HUES64 (cell line): ENCODE measurements around the gene TESK1.

ENCODE experiments used
- H3K27ac ChIP-seq: 2 replicates; pipeline ENCODE4 v1.7.0; 2013; ENCODE audit warnings: low read depth, low read length, inconsistent platforms
- H3K27me3 ChIP-seq: 2 replicates; pipeline ENCODE4 v1.6.1; 2013; ENCODE audit warnings: mild to moderate bottlenecking, low read length; ENCODE audit not compliant: insufficient read depth
- H3K36me3 ChIP-seq: 2 replicates; pipeline ENCODE4 v1.6.1; 2013; ENCODE audit warnings: mild to moderate bottlenecking, low read length; ENCODE audit not compliant: insufficient read depth
- H3K4me1 ChIP-seq: 2 replicates; pipeline ENCODE4 v1.6.1; 2013; ENCODE audit warnings: mild to moderate bottlenecking, low read length, moderate library complexity; ENCODE audit not compliant: insufficient read depth
- H3K4me3 ChIP-seq: 2 replicates; pipeline ENCODE4 v1.5.1; 2013; ENCODE audit warnings: mild to moderate bottlenecking, low read length, moderate library complexity
- H3K9ac ChIP-seq: 2 replicates; pipeline ENCODE4 v1.6.1; 2013; ENCODE audit warnings: mild to moderate bottlenecking, low read depth, low read length
- H3K9me3 ChIP-seq: 2 replicates; pipeline ENCODE4 v1.6.1; 2013; ENCODE audit warnings: low read depth, low read length; ENCODE audit not compliant: insufficient read depth
- WGBS: fragments of 150-250, 120-280 bp; methylation state at CpG from one replicate; pipeline ENCODE4 v1.1.7; 2013; ENCODE audit warnings: missing lambda C conversion rate; 5-methylcytosine and 5-hydroxymethylcytosine counted together

The TESK1 gene

GRCh38 chr9:35649431-35650340 lies 44.6 kb downstream of the TESK1 start:
- H3K9me3 ChIP-seq: no peaks in the 10 kb centered on the region
- 0 out of 2 replicates have a peak, but pooled peaks cover 3% of the 10 kb centered on the region for H3K27me3 ChIP-seq
- 89% methylated on average over 25 of the region's 26 CpGs for WGBS
- no peak overlapping the region for H3K27ac ChIP-seq
- no peaks in the 10 kb centered on the region for H3K36me3 ChIP-seq
- H3K4me3 ChIP-seq: no peak overlapping the region
- peaks cover 16% of the 10 kb centered on the region for H3K4me1 ChIP-seq
- H3K9ac ChIP-seq: no peak overlapping the region

GRCh38 chr9:35650341-35651158 lies 45.5 kb downstream of the TESK1 start, which contains the start of gene SIT1:
Gene SIT1, minus strand, starts transcription at chr9:35650931. Its CDS starts 78 bp downstream, at chr9:35650853.
- Histone ChIP-seq H3K4me1 (peaks cover 15% of the 10 kb centered on the region), H3K27ac (no peak within 1 kb of the TSS)

DNA sequence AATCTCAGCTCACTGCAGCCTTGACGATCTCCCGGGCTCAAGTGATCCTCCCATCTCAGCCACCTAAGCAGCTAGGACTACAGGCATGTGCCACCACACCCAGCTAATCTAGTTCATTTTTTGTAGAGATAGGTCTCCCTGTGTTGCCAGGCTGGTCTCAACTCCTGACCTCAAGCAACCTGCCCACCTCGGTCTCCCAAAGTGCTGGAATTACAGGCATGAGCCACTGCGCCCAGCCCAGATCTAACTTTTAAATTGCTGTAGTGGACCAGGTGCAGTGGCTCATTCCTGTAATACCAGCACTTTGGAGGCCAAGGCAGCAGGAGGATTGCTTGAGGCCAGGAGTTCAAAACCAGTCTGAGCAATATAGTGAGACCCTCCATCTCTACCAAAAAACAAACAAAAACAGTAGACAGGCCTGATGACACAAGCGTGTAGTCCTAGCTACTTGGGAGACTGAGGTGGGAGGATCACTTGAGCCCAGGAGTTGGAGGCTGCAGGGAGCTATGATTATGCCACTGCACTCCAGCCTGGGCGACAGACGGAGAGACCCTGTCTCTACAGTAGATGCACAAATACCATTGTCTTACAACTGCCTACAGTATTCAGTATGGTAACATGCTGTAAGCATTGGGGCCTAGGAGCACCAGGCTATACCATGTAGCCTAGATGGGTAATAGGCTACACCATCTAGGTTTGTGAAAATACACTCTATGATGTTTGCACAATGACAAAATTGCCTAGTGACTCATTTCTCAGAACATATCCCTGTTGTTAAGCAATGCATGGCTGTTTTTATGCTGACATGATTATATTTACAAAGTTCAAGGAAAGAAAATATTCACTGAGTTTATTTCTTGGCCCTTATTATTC lies 47.1 kb downstream of the TESK1 start:
- Histone ChIP-seq H3K27ac (no peak overlapping the region), H3K36me3 (no peaks in the 10 kb centered on the region), H3K27me3 (0 out of 2 replicates have a peak, but pooled peaks cover 7% of the 10 kb centered on the region), H3K4me1 (peaks cover 13% of the 10 kb centered on the region), H3K9ac (no peak overlapping the region), H3K4me3 (no peak overlapping the region), H3K9me3 (no peaks in the 10 kb centered on the region)
- WGBS: 90% methylated on average over 7 of the region's 7 CpGs

More at GRCh38 chr9:35650341-35651158, 45.5 kb downstream of the TESK1 start, which contains the start of gene SIT1:
- no peak within 1 kb of the TSS for H3K9ac ChIP-seq
- 66% methylated on average over 22 of the region's 22 CpGs for WGBS
- H3K36me3 ChIP-seq: no peaks in the 10 kb centered on the region
- H3K9me3 ChIP-seq: no peaks in the 10 kb centered on the region
- peak within 1 kb of the TSS; percentile 27; the same call in 1 of the 2 replicates for H3K4me3 ChIP-seq
- H3K27me3 ChIP-seq: 0 out of 2 replicates have a peak, but pooled peaks cover 3% of the 10 kb centered on the region

GRCh38 chr9:35652829-35653209 lies 47.8 kb downstream of the TESK1 start:
- 95% methylated on average over 8 of the region's 8 CpGs for WGBS
- no peak overlapping the region for H3K27ac ChIP-seq
- no peaks in the 10 kb centered on the region for H3K9me3 ChIP-seq
- H3K9ac ChIP-seq: no peak overlapping the region
- H3K36me3 ChIP-seq: no peaks in the 10 kb centered on the region
- H3K27me3 ChIP-seq: 0 out of 2 replicates have a peak, but pooled peaks cover 5% of the 10 kb centered on the region
- no peak overlapping the region for H3K4me3 ChIP-seq
- peaks cover 13% of the 10 kb centered on the region for H3K4me1 ChIP-seq

DNA sequence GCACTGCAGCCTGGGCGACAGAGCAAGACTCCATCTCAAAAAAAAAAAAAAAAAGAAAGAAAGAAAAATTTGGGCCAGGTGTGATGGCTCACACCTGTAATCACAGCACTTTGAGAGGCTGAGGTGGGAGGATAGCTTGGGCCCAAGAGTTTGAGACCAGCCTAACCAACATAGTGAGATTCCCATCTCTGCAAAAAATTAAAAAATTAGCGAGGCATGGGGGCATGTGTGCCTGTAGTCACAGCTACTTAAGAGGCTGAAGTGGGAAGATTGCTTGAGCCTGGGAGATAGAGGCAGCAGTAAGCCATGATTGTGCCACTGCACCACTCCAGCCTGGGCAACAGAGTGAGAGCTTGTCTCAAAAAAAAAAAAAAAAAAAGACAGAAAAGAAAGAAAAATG lies 48.5 kb downstream of the TESK1 start:
- Histone ChIP-seq H3K36me3 (no peaks in the 10 kb centered on the region), H3K4me1 (peaks cover 13% of the 10 kb centered on the region), H3K27me3 (0 out of 2 replicates have a peak, but pooled peaks cover 5% of the 10 kb centered on the region), H3K9ac (no peak overlapping the region), H3K4me3 (no peak overlapping the region), H3K9me3 (no peaks in the 10 kb centered on the region), H3K27ac (no peak overlapping the region)
- 100% methylated on average over 1 of the region's 2 CpGs for WGBS

DNA sequence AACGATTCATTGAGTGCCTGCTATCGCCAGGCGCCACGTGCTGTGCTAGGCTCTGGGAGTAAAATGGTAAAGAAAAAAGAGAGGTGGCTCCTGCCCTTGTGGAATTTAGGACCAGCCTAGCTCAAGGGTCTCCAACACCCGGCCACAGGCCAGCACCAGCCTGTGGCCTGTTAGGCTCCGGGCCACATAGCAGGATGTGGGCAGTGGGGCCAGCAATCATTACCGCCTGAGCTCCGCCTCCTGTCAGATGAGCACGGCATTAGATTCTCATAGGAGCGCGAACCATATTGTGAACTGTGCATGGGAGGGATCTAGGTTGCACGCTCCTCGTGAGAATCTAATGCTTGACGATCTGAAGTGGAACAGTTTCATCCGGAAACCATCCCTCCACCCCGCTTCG lies 51.3 kb downstream of the TESK1 start:
- 0 out of 2 replicates have a peak, but pooled peaks cover 5% of the 10 kb centered on the region for H3K27me3 ChIP-seq
- H3K4me3 ChIP-seq: no peak overlapping the region; the same call in 1 of the 2 replicates
- H3K27ac ChIP-seq: no peak overlapping the region
- no peak overlapping the region for H3K9ac ChIP-seq
- peaks cover 13% of the 10 kb centered on the region for H3K36me3 ChIP-seq
- H3K4me1 ChIP-seq: peaks cover 8% of the 10 kb centered on the region
- H3K9me3 ChIP-seq: no peaks in the 10 kb centered on the region
- 90% methylated on average over 17 of the region's 17 CpGs for WGBS

DNA sequence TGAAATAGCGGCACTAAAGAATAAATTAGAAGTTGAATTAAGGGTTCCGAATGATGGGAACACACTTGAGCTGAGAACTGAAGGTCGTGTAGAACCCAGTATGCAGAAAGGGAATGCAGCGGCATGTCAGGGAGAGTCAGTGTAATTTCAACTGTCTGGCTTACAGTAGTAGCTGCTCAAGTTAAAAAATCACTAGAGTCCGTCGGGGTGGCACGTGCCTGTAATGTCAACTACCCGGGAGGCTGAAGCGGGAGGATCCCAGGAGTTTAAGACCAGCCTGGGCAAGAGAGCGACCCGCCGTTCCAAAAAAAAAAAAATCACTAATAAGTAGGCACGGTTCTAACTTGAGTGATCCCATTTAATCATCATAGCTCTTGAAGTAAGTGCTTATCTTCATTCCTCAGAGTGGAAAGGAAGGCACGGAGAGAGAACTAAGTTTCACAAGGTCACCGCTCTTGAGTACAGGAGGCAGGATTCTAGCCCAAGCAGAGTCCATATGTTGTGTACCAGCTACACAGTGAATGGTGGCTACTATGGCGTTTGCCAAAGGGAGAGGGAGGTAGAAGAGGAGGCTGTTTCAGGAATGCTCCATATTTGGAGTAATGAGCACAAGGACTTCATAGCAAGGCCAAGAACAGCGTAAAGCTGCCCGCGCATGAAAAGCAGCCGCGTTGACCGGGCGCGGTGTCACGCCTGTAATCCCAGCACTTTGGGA lies 51.9 kb downstream of the TESK1 start:
- Histone ChIP-seq H3K36me3 (peaks cover 20% of the 10 kb centered on the region), H3K27me3 (0 out of 2 replicates have a peak, but pooled peaks cover 5% of the 10 kb centered on the region), H3K4me3 (peak overlapping the region; percentile 62), H3K9me3 (no peaks in the 10 kb centered on the region), H3K9ac (peak overlapping the region; percentile 67), H3K27ac (peak overlapping the region; percentile 68), H3K4me1 (peaks cover 8% of the 10 kb centered on the region; the same call in 1 of the 2 replicates)
- WGBS: 45% methylated on average over 25 of the region's 25 CpGs

DNA sequence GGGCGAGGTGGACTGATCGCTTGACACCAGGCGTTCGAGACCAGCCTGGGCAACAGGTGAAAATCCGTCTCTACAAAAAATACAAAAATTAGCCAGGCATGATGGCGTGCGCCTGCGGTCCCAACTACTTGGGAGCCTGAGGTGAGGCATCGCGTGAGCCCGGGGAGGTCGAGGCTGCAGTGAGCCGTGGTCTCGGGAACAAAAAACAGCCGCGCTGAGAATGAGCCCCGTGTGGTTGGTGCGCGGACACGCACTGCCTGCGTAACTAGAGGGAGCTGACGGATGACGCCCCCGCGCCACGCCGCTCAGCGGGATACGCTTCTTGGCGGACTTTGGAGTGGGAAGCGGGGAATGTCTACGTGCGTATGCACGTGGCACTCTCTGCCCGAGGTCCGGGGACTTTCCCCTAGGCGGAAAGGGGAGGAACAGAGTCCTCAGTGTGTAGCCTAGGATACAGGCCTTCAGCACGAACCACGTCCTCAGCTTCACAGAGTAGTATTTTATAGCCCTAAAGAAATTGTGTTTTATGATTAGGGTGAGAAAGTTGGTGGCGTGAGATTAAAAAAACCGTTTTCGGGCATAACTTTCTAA lies 52.6 kb downstream of the TESK1 start, which contains the start of gene RMRP:
Gene RMRP (minus strand): TSS at position 474 of the 591 bp plus-strand sequence.
- Histone ChIP-seq H3K27ac (peak within 1 kb of the TSS; percentile 98), H3K4me1 (peaks cover 8% of the 10 kb centered on the region; the same call in 1 of the 2 replicates), H3K9ac (peak within 1 kb of the TSS; percentile 98), H3K9me3 (no peaks in the 10 kb centered on the region), H3K36me3 (peaks cover 26% of the 10 kb centered on the region), H3K27me3 (0 out of 2 replicates have a peak, but pooled peaks cover 5% of the 10 kb centered on the region), H3K4me3 (peak within 1 kb of the TSS; percentile 94)
- under 1% methylated on average over 42 of the region's 42 CpGs for WGBS

- H3K9ac ChIP-seq: peak within 1 kb of the TSS; percentile 98
- H3K27me3 ChIP-seq: 0 out of 2 replicates have a peak, but pooled peaks cover 5% of the 10 kb centered on the region
- WGBS: under 1% methylated on average over 66 of the region's 67 CpGs
- peak within 1 kb of the TSS; percentile 94 for H3K4me3 ChIP-seq
- no peaks in the 10 kb centered on the region for H3K9me3 ChIP-seq
- H3K4me1 ChIP-seq: peaks cover 8% of the 10 kb centered on the region; the same call in 1 of the 2 replicates
- peaks cover 33% of the 10 kb centered on the region for H3K36me3 ChIP-seq
- H3K27ac ChIP-seq: peak within 1 kb of the TSS; percentile 98
Observed at GRCh38 chr9:35658137-35658967, 53.3 kb downstream of the TESK1 start, which contains the start of gene CCDC107. Gene CCDC107, plus strand, starts transcription at chr9:35658292. Its CDS starts 88 bp downstream, at chr9:35658380.
